Choroid plexus epithelial cell (primary cell): ENCODE data around the gene IL16.

Experiments used
- DNase-seq: peaks from one replicate; pipeline ENCODE4 v3.0.0-alpha.2; 2010; ENCODE audit warnings: low read depth
- H3K4me3 ChIP-seq: 2 replicates; pipeline ENCODE4 v1.5.1; 2011; ENCODE audit warnings: low read depth, mild to moderate bottlenecking, control low read depth, low read length, moderate library complexity
- TF ChIP-seq, protein P1 (sequence below): conservative IDR thresholded peaks from 2 replicates; pipeline ENCODE4 v1.5.1; 2011; ENCODE audit warnings: low read depth, mild to moderate bottlenecking, control low read depth, inconsistent platforms, low read length, moderate library complexity

IL16 gene

GRCh38 chr15:81268881-81269601 is 72.4 kb downstream of the IL16 start:
- DNase-seq, result no peak
- H3K4me3 ChIP-seq, result no peak overlapping the region
- TF ChIP-seq, protein P1, sequence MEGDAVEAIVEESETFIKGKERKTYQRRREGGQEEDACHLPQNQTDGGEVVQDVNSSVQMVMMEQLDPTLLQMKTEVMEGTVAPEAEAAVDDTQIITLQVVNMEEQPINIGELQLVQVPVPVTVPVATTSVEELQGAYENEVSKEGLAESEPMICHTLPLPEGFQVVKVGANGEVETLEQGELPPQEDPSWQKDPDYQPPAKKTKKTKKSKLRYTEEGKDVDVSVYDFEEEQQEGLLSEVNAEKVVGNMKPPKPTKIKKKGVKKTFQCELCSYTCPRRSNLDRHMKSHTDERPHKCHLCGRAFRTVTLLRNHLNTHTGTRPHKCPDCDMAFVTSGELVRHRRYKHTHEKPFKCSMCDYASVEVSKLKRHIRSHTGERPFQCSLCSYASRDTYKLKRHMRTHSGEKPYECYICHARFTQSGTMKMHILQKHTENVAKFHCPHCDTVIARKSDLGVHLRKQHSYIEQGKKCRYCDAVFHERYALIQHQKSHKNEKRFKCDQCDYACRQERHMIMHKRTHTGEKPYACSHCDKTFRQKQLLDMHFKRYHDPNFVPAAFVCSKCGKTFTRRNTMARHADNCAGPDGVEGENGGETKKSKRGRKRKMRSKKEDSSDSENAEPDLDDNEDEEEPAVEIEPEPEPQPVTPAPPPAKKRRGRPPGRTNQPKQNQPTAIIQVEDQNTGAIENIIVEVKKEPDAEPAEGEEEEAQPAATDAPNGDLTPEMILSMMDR, result no peak

GRCh38 chr15:81270188-81270587 is 73.5 kb downstream of the IL16 start:
- no peak overlapping the region for H3K4me3 ChIP-seq
- DNase-seq, result no peak
- TF ChIP-seq, protein P1, result no peak

- TF ChIP-seq, protein P1, result no peak
- H3K4me3 ChIP-seq, result no peak overlapping the region
- no peak for DNase-seq
Measured at GRCh38 chr15:81270781-81271491, 74.3 kb downstream of the IL16 start.

- no peak for DNase-seq
- TF ChIP-seq, protein P1, result no peak
- H3K4me3 ChIP-seq, result no peak overlapping the region
Measured at GRCh38 chr15:81271761-81272644, 75.3 kb downstream of the IL16 start.

- DNase-seq, result no peak
- H3K4me3 ChIP-seq, result no peak overlapping the region
- TF ChIP-seq, protein P1, result no peak
Measured at GRCh38 chr15:81273200-81273599, 76.5 kb downstream of the IL16 start.

- TF ChIP-seq, protein P1, result no peak
- DNase-seq, result no peak
- H3K4me3 ChIP-seq, result no peak overlapping the region
Measured at GRCh38 chr15:81273855-81274254, 77.2 kb downstream of the IL16 start.
